GM18907 (cell line): ENCODE results near the gene USF1.
"Not testable (repeated sequence)": the region's sequence is repeated elsewhere in the genome, so short reads cannot be mapped to it uniquely, and the experiment has no call there.

Experiments
- ATAC-seq: cut with Tn5 transposase; IDR thresholded peaks from one replicate; pipeline ENCODE4 v1.9.1; 2021; ENCODE audit warnings: mild to moderate bottlenecking, moderate library complexity; ENCODE audit not compliant: unreplicated experiment

Gene USF1

DNA sequence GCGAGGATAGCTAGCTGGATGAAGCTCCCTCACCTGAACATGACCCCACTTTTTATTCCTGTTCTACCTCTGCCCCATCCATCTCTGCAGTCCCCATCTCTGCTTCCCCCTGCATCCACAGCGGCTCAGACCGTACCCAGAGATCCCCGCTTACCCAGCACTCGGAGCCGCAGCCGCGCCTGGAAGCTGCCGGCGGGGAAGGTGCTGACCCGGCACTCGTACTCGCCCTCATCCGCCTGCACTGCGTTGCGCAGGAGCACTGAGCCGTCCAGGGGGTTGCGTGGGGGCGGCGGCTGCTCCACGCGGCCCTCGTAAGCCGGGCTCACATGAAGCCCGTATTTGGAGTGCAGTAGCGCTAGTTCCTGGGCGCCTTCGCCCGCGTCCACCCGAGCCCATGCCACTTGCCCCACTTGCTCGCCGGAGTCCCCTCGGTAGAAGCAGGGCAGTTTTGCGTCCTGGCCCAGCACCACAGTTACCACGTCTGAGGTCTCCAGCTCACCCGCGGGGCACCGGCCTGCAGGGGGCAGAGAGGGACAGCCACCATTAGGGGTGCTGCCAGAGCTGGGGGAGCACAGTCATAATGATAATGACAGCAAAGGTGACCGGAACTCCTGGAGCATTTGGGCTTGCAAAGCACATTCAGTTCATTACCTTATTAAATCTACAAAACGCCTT is 33.8 kb upstream of the USF1 start:
- ATAC-seq = no peak

DNA sequence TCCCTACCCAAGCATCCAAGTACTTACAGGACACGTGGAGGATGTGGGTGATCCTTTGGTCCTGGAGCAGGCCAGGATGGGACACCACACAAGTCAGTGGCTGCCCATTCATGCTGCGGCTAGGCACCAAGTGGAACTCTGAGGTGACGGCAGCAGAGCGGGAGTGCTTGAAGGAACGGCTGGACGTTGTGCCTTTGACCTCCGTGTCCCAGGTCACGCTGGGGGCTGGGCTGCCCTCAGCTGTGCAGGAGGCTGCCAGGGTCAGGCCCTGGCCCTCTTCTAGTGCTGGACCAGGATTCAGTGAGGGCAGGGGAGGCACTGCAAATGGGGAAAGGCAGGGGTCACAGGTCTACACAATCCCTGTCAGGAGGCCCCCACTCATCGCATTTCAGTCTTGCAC is 31.6 kb upstream of the USF1 start:
- no peak for ATAC-seq

DNA sequence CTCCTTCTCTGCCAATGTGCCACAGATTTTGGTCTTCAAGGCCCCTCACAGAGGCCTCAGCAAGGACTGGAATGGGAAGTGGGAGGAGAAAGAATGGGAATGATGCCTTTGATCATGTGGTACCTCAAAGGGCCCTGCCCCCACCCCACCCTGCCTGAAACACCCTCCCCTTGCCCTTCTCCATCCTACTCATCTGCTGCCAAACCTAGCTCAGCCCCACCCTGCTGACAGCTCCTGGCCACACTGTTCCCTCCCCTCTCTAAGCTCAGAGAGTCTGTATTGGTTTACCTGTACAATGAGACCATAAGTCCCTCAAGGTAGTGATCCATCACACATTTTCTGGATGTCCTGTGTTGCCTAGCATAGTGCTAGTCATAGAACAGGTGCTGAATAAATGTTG is 30.6 kb upstream of the USF1 start:
- ATAC-seq = no peak

DNA sequence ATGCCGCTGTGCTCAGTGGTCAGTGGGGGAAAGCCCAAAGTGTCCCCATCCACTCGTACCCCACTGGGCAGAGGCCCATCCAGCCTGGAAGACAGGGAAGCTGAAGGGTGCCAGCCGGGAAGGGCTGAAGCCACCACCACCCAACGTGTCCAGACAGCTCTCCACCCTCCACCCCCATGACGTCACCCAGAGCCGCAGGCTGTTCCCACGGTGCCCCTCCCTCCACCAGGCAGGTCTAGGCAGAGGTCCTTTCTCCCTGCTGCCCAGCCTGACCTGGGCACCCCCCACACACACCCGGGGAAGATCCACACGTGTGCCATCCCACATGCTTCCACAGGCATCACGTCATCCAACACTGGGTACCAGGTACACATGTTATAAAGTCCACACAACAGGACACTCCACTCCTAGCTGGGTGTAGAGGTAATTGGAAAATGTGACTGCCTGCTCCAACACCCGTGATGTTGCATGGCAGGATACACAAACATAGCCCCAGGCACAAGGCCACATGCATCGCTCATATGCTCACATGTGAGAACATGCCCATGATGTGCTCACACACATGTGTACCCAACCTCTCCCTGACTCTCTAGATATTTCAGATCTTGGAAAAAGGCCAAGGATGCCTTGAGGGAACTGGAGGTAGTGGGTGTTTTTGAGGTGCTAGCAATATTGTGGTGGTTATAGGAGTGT is 29.0 kb upstream of the USF1 start:
- no peak for ATAC-seq

DNA sequence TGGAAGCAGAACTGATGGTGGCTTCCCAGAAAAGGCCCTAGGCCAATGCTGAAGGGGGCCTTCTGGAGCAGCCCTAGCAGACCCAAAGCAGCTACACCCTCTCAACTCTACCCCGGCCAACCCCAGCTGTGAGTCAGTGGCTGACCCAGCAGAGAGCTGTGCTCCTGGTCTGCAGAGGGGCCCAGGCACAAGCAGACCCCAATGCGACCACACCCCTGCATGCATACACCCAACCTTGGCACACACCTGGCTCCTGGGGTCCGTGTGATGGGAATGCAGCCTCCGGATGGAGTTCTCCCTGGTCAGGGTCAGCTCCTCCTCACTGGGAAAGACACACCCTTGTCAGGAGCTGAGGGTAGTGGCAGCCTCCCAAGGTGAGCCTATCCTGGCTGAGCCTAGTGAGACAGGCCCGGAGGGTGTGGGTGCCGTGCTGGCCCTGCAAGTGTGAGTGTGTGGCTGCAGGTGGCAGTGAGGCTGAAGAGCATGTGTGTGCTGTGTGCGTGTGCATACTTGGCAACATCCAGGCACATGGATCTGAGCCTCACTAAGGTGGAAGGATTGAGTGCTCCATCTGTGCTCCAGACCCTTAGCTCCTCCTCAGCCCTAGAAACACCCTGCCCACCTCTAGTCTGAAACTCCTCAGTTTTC is 27.8 kb upstream of the USF1 start:
- ATAC-seq = no peak

DNA sequence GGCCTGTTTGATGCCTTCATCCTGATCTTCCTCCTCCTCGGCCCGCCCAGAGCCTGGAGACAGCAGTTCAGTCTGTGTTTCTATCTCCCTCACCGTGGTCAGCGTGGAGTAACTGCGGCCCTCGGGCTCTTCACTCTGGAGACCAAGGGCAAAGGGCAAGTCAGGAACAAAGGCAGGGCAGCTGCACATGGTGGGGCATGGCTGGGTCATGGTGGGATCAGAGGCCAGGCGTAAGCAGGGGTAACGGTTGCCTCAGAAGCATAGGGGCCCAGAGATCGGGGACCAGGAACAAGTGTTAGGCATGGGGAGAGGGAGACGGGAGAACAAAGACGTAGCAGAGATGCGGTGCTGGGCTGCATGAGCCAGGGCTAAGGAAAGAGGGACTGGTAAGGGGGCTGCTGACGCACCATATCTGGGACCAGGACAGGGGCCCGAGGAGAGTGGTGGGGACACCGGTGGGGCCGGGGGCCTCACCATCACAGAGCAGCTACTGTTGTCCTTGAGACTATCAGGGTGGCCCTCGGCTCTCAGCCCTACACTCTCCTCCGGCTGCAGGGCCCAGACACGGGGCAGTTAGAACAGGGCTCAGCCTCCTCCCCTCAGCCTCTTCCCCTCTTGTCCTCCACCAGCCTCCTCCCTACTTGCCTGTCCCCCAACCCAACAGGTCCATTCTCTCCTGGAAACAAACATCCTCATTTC is 27.1 kb upstream of the USF1 start:
- ATAC-seq = no peak

DNA sequence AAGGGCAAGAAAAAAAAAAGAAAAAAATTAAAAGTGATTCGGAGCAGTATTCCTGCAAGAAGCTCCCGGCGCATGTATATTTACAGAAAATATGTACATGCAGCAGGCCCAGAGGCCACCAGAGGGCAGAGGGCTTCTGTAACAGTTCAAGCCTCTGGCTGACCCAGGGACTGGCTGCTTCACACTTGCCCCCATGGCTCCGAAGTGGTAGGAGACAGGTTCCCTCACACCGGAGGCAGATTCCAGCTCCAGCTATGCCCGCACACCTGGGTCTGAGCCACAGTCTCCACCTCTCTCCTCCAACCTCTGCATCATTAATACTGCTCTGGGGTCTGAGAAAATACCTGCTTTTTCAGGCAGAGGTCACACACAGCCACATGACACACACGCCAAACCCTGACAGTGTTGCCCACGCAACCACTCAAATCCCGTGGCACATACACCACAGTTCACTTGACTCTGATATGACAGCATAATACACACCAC is 26.2 kb upstream of the USF1 start:
- no peak for ATAC-seq

DNA sequence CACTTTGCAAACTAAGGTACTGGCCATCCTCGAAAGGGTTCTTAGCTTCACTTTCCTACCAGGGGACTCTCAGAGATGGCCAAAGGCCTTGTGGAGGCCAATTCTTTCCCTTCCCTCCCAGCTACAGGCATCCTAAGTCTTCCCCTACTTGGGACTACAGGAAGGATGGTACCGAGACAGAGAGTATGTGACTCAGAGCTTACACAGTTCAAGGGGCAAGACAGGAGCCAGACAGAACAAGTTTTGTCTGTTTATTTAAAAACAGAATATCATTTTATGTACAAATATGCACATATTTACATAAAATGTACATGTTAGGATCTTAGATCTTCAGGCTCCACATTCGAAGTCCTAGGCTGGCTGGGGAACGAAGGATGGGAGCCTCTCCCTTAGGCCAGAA is 25.0 kb upstream of the USF1 start:
- no peak for ATAC-seq

DNA sequence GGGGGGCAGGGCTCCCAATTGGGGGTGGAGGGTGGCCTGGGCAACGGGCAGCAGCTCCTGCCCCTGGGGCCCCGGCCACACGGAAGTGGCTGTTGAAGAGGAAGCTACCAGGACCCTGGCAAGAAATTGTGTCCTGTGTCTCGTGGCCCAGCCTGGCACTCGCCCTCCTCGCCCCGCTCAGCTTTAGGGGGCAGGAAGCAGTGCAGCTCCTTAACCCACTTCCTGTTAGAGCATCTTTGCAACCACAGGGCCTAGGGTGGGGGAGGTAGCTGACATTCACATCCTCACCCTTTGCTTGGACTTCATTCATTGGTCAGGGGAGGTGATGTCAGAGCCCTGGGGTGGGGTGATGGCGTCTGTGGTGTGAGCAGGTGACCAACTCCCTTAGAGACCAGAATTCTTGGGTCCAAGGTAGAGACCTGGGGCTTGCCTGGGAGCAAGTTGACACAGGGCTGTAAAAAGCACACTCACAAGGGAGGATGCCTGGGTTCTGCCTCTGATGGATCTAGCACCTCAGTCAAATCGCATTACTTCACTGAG is 24.0 kb upstream of the USF1 start, which contains the start of gene ARHGAP30:
ARHGAP30 (minus strand) TSS at position 161 of the 540 bp plus-strand sequence. CDS start 267 bp downstream, outside the sequence.
- ATAC-seq = peak; percentile 87

DNA sequence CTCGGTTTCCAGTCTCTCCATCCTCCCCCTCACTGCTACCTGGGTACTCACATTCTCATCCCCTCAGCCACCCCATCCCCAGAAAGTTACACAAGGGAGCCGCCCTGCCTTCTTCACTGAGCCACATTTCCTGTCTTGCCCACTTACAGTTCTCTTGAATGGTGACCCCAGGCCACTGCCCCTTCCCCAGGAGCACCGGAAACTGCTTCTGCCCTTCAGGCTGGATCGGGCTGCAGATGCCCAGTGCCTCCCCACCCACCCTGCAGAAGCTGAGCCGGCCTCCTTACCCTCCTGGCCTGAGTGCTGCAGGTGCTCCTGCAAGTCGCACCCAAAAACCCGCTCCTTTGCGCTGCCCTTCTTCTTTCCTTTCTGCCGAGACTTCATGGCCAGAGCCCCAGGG is 23.5 kb upstream of the USF1 start:
- peak; percentile 1 for ATAC-seq

DNA sequence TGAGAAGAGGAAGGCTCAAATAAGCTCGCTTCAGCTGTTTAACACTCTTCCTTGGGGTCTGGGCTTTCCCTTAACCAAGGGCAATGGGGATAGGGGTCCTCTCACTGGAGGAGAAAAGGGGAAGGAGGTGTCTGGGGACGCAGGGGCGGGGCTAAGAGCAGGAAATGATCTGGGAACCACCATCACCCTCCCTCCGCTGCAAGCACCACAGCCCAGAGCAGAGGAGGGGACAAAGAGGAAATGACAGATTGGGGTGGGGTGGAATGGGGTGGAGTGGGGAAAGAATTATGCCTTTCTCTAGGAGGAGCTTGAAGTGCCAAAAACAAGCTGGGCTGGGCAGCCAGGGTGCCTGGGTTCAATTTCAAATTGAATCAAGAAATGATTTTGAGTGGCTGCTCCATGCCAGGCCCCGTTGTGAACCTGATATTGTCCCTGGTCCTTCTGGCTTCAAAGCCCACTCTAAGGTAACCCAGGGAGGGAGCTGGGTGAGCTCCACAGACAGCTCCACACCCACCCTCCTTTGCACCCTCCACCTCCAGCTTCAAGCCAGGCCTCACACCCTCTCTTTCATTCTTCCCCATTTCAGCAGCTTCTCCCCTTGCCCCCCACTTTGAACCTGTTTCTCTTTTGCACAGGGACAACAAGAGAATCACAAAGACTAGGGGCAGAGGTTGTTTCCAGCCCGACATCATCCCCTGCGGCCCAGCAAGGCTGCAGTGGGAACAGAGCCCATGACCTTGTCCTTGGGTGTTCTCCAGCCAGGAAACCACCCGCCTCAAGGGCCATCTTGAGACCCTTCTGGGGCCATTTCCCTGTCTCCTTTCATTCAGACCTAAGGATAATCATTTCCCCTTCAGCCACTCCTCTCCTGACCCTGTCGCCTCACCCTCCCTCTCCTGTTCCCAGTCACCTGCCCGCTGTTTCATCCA is 22.8 kb upstream of the USF1 start:
- ATAC-seq = peak; percentile 62

DNA sequence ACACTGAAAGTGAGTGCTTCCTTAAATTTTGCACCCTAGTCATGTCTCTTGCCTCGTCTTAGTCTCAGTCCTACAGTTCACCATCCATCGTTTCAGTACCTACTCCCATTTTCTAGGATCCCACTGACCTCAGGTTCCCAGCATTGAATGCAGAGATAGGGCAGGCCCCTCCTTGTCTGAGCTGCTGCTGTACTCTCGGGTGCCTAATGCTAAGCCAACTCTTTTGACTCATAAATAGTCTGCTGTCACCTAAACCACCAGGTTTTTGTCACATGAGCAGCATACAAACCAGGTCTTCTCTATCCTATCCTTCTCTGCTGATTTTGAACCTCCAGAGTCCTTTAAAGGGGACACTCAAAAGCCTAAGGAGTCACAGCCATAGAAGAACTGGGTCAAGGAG is 20.9 kb upstream of the USF1 start:
- no peak for ATAC-seq

DNA sequence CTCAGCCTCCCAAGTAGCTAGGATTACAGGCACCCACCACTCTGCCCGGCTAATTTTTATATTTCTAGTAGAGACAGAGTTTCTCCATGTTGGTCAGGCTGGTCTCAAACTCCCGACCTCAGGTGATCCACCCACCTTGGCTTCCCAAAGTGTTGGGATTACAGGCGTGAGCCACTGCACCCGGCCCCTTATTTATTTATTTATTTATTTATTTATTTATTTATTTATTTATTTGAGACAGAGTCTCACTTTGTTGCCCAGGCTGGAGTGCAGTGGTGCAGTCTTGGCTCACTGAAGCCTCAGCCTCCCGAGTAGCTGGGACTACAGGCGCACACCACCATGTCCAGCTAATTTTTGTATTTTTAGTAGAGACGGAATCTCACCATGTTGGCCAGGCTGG is 19.9 kb upstream of the USF1 start:
- not testable (repeated sequence) for ATAC-seq

DNA sequence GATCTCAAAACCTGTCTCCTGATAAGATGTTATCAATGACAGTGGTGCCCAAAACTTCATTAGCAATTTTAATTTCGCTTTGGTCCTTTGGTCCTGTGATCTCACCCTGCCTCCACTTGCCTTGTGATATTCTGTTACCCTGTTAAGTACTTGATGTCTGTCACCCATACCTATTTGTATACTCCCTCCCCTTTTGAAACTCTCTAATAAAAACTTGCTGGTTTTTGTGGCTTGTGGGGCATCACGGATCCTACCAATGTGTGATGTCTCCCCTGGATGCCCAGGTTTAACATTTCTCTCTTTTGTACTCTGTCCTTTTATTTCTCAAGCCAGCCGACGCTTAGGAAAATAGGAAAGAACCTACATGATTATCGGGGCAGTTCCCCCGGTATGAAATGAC is 18.2 kb upstream of the USF1 start:
- ATAC-seq = not testable (repeated sequence)

DNA sequence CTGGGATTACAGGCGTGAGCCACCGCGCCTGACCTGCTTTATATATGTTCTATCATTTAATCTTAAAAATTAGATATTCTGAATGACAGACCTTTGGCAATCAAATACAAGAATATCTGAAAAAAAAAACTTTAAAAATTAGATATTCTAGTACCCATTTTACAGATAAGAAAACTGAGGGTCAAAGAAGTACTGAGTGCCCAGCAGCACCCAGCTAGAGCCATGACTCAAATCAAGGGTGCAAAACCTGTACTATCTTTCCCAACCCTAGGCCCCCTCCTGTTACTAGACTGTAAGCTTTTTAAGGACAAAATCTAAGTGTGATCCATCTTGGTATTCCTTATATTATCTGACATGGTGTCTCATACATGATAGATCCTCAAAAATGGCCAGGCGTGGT is 15.6 kb upstream of the USF1 start:
- no peak for ATAC-seq

DNA sequence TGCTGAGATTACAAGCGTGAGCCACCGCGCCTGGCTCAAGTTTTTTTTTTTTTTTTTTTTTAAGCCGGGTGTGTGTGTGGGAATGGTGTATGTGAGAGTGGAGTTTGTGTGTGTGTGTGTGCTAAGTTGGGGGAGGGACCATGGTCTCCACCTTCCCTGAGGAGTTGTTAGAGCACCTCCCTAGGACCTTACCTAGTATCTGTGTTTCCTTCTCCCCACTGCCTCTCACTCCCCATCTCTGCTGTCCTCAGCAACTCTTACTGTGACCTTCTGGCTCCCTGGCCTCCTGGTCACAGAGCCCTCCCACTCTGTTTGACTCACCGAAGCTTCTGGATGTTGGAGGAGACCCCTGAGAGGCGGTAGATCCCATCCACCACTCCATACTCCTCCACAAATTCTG is 13.5 kb upstream of the USF1 start:
- no peak for ATAC-seq

DNA sequence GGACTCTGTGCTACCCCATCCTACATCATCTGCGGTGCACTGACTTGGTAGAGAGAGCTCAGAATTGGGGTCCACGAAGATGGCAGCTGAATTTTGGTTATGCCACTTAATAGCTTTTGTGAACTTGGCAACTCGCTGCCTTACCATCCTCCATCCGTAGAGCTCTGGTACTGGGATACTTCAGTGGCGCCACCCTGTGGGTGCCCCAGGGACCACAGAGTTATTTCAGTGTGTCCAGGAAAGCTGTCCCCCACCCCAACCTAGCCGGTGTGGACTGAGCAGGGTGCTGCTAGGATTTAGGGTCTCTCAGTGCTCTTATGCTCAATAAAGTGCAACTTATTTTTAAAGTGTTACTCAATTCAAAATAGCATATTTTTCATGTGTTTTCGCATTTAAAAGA is 9.0 kb upstream of the USF1 start:
- no peak for ATAC-seq

DNA sequence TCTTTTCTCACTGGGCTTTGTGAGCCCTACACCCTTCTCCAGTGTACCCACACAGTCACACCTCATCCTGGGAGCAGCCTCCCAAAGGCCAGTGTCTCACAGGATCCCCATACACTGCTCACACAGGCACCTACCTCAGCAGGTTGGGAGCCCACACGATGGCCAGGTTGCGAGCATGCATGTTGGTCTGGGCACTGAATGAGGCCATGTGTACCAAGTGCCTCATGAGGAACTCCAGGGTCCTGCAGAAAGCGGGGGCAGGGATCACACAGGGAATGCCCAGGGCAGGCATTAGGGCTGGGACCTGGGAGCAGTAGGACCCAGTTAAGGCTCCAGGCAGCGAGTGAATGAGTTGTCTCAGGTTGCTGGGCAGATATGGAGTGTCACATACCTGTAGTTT is 8.5 kb upstream of the USF1 start:
- ATAC-seq = no peak

DNA sequence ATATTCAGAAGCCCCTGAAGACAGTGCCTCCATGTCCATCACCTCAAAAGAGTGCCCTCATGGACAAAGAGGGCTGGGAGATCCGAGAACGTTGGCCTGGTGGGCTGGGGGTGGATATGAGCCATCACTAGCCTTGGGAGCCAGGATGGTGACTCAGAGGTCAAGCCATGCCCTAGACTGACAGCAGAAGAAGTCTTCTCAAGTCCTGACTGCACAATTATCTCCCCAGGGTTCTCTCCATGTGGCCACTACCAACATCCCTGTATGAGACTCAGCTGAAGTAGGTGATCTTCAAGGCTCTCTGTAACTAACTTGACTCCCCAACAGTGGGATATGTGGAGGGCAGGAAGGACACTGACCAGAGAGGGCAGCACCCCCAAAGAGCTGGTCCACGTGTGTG is 7.1 kb upstream of the USF1 start:
- ATAC-seq = no peak

DNA sequence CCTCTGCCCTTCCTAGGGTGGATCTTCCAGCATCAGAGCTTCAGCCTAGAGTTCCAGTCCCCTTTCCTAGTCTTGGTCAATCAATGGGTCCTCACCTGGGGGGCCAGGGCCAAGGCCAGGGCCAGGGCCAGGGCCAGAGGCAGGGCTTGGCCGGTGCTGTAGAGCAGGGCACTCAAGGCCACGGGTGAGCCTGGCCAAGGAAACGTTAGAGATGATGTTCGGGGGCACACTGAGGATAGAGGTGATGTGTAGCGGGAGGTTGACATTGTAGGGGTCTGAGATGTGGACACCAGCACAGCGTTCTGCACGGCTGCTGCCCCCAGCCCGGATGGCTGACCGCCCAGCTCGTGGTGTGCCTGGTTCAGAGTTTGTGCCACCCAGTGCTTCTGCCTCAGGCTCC is 5.4 kb upstream of the USF1 start:
- ATAC-seq = no peak
